Glomerular visceral epithelial cell (primary cell): ENCODE results near the gene ADAM10.

Source experiments
- DNase-seq: peaks from one replicate; pipeline ENCODE4 v3.0.0-alpha.2; 2016; ENCODE audit errors: extremely low spot score

Gene ADAM10

GRCh38 chr15:58755350-58755749, 5.8 kb upstream of the ADAM10 start:
- no peak for DNase-seq

- no peak for DNase-seq
Measured at GRCh38 chr15:58752716-58753115, 3.2 kb upstream of the ADAM10 start.

GRCh38 chr15:58748852-58749531, 515 bp downstream of the ADAM10 start:
- DNase-seq, result peak; percentile 39

- no peak for DNase-seq
Measured at GRCh38 chr15:58748040-58748851, 1.3 kb downstream of the ADAM10 start.

- no peak for DNase-seq
Measured at GRCh38 chr15:58746174-58746573, 3.3 kb downstream of the ADAM10 start.

GRCh38 chr15:58742819-58743502, 6.5 kb downstream of the ADAM10 start:
- peak; percentile 15 for DNase-seq

GRCh38 chr15:58742022-58742813, 7.3 kb downstream of the ADAM10 start:
- peak; percentile 60 for DNase-seq

GRCh38 chr15:58741032-58741431, 8.5 kb downstream of the ADAM10 start:
- no peak for DNase-seq

GRCh38 chr15:58740436-58740835, 9.1 kb downstream of the ADAM10 start:
- no peak for DNase-seq

GRCh38 chr15:58738046-58738707, 11.3 kb downstream of the ADAM10 start:
- no peak for DNase-seq

- no peak for DNase-seq
Measured at GRCh38 chr15:58737298-58737697, 12.2 kb downstream of the ADAM10 start.

GRCh38 chr15:58736018-58736643, 13.4 kb downstream of the ADAM10 start:
- no peak for DNase-seq

GRCh38 chr15:58734859-58735258, 14.6 kb downstream of the ADAM10 start:
- no peak for DNase-seq

- DNase-seq, result no peak
Measured at GRCh38 chr15:58732625-58733363, 16.7 kb downstream of the ADAM10 start.

GRCh38 chr15:58731756-58732535, 17.6 kb downstream of the ADAM10 start:
- DNase-seq, result peak; percentile 76

- no peak for DNase-seq
Measured at GRCh38 chr15:58726867-58727266, 22.6 kb downstream of the ADAM10 start.

GRCh38 chr15:58724466-58724865, 25.0 kb downstream of the ADAM10 start:
- peak; percentile 20 for DNase-seq

- no peak for DNase-seq
Measured at GRCh38 chr15:58717357-58717756, 32.1 kb downstream of the ADAM10 start.

GRCh38 chr15:58716027-58716426, 33.5 kb downstream of the ADAM10 start:
- DNase-seq, result no peak
